ENCODE measurements around the gene DENND1B. TPM values are rescaled to one million over a fixed set of nuclear protein-coding genes. Genes with fewer than 3 reads are reported as not detected.
"Not testable (repeated sequence)": the region's sequence is repeated elsewhere in the genome, so short reads cannot be mapped to it uniquely, and the experiment has no call there.

The DENND1B gene
- total RNA-seq, 2 experiments from 2014 or later, result 11.8 to 13.3 TPM

DNA sequence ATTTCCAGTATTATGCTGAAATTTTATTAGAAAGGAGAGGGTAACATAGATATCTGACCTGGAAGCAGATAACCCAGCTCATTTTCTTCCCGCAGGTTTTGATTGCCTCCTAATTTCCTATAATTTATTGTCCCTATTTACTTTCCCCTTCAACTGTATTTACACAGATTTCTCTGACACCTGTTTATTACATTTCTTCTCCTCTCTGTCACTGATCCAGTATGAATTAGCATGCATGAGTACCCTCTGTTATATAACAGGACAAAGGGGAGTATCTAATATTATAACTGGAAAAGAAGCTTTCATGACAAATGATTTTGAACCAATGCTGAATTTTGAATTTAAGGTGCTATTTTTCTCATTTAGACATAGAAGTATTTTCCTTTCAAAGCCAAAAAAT, 37.4 kb downstream of the DENND1B start:
- H3K27me3 Mint-ChIP-seq, result no peaks in the 10 kb centered on the region
- peaks cover 14% of the 10 kb centered on the region for H3K36me3 Mint-ChIP-seq
- no peak overlapping the region for H3K4me3 Mint-ChIP-seq
- peaks cover 6% of the 10 kb centered on the region for H3K9me3 Mint-ChIP-seq
- no peak overlapping the region for H3K27ac Mint-ChIP-seq
- no peak for DNase-seq
- H3K4me1 Mint-ChIP-seq, result peaks cover 28% of the 10 kb centered on the region

DNA sequence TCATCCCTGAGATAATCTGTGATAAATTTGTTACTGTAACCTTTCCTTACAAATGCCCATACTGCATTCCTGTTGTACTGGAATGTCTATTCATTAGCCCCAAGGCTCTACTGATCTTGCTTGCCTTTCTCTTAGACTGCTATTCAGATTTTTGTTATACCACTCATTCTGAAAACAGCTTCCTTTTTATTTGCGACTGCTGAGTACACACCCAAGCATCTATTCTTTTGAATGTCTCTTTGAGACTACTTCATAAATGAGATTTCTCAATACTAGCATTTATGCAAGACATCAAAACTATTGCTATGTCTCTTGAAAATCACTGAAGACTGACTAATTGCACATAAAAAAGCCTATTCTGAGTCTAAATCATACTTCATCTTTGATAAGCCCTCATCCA, 38.6 kb downstream of the DENND1B start:
- peaks cover 31% of the 10 kb centered on the region for H3K4me1 Mint-ChIP-seq
- H3K9me3 Mint-ChIP-seq, result peaks cover 6% of the 10 kb centered on the region
- H3K36me3 Mint-ChIP-seq, result peaks cover 23% of the 10 kb centered on the region
- no peak for DNase-seq
- H3K27ac Mint-ChIP-seq, result no peak overlapping the region
- H3K27me3 Mint-ChIP-seq, result no peaks in the 10 kb centered on the region
- H3K4me3 Mint-ChIP-seq, result no peak overlapping the region

DNA sequence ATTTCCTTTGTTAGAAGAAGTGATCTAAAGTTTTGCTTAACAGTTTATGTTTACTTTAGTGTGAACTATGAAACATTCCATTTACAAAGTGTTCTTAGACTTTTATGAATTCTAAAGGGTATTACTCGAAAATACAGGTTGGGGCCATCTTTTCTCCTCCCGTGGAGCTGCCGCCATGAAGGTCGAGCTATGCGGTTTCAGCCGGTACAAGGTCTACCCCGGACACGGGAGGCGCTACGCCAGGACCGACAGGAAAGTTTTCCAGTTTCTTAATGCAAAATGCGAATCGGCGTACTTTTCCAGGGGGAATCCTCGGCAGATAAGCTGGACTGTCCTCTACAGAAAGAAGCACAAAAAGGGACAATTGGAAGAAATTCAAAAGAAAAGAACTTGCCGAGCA, 39.8 kb downstream of the DENND1B start:
- H3K9me3 Mint-ChIP-seq, result peaks cover 6% of the 10 kb centered on the region
- peaks cover 29% of the 10 kb centered on the region for H3K4me1 Mint-ChIP-seq
- no peak for DNase-seq
- no peak overlapping the region for H3K4me3 Mint-ChIP-seq
- no peaks in the 10 kb centered on the region for H3K27me3 Mint-ChIP-seq
- H3K27ac Mint-ChIP-seq, result no peak overlapping the region
- H3K36me3 Mint-ChIP-seq, result peaks cover 25% of the 10 kb centered on the region

DNA sequence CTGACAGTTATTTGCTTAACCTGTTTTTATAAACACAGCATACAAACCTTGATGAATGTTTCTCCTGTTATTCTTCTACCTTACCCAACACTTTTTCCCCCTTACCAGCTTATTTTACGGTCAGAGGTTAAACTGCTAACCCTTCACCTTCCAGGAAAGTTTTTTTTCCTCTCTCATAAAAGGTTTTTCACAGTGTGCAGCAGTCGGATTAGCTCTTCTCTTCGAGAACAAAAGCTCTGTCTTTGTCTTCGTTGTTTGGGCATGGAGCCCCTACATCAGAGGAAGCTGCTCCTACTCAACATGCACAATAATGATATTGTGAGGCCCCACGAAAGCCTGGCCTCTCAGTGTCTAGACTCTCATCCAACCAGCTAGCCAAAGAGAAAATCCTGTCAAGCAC, 42.0 kb downstream of the DENND1B start:
- DNase-seq, result no peak
- Mint-ChIP-seq H3K9me3 (peaks cover 6% of the 10 kb centered on the region), H3K4me3 (no peak overlapping the region), H3K27ac (no peak overlapping the region), H3K27me3 (no peaks in the 10 kb centered on the region), H3K4me1 (peaks cover 10% of the 10 kb centered on the region), H3K36me3 (peaks cover 32% of the 10 kb centered on the region)

DNA sequence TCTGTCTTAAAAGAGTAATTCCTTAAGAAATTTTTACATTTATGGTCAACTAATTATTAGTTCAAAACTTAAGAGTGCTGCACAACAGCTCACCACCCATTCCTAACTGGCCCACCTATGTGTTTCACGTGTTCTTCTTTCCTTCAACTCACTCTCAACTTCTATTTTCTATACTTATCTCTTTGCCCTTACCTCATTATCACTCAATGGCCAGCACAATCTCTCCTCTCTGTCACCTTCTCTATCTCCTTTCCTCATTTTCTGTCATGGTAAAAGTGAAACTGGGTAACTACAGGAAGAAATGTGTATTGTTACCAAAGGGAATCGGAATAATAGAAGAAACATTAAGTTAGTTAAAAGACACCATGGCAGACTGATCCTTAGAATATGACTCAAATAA, 43.1 kb downstream of the DENND1B start:
- Mint-ChIP-seq H3K4me3 (no peak overlapping the region), H3K4me1 (peaks cover 5% of the 10 kb centered on the region), H3K9me3 (peaks cover 10% of the 10 kb centered on the region), H3K27ac (no peak overlapping the region), H3K36me3 (peaks cover 36% of the 10 kb centered on the region), H3K27me3 (no peaks in the 10 kb centered on the region)
- no peak for DNase-seq

DNA sequence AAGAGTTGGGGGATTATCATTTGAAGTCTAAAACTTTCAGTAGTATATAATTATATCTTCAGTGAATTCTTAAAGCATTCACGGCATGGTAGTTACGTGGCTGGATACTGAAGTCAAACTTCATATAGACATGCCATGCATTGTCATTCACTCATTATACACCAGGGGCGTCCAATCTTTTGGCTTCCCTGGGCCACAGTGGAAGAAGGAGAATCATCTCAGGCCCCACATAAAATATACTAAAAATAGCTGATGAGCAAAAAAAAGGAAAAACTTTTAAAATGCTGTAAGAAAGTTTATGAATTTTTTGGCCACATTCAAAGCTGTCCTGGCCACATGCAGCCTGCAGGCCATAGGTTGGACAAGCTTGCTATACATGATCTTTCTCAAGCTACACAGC, 43.8 kb downstream of the DENND1B start:
- no peaks in the 10 kb centered on the region for H3K27me3 Mint-ChIP-seq
- H3K4me1 Mint-ChIP-seq, result peaks cover 5% of the 10 kb centered on the region
- H3K4me3 Mint-ChIP-seq, result no peak overlapping the region
- peaks cover 39% of the 10 kb centered on the region for H3K36me3 Mint-ChIP-seq
- no peak for DNase-seq
- H3K27ac Mint-ChIP-seq, result no peak overlapping the region
- peaks cover 13% of the 10 kb centered on the region for H3K9me3 Mint-ChIP-seq

DNA sequence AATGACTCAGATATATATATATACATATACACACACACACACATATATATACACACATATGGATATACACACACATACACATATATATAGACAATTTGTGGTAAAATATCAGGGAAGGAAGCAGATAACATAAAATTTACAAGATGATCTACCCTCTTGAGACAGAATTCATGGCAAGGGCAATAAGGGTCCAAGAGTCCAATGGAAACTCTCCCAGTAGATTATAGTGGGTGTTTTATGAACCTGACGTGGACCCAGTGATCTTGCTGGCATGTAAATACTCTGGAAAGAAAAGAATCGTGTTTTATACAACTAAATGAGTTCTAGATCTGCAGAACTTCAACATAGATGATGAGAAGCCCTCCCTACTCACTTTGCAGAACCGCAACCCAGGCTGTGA, 49.3 kb downstream of the DENND1B start:
- no peaks in the 10 kb centered on the region for H3K27me3 Mint-ChIP-seq
- peaks cover 30% of the 10 kb centered on the region for H3K9me3 Mint-ChIP-seq
- no peak for DNase-seq
- no peak overlapping the region for H3K27ac Mint-ChIP-seq
- no peak overlapping the region for H3K4me3 Mint-ChIP-seq
- no peaks in the 10 kb centered on the region for H3K4me1 Mint-ChIP-seq
- H3K36me3 Mint-ChIP-seq, result peaks cover 38% of the 10 kb centered on the region

DNA sequence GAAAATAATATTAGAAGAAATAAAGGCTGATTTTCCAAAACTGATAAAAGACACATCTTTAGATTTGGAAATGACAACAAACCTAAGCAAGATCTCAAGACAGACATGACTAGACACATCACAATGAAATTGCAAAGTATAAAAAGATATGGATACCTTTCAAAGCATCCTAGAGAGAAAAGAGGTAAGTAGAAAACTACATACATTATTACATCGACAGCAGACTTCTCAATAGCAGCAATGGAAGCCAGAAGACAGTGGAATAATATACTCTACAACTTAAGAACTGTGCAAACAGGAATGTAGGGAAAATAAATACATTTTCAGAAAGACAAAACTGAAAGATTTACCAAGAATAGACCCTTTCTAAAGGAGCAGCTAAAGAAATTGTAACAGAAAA, 50.2 kb downstream of the DENND1B start:
- Mint-ChIP-seq H3K4me3 (no peak overlapping the region), H3K27ac (no peak overlapping the region), H3K9me3 (peaks cover 30% of the 10 kb centered on the region), H3K4me1 (no peaks in the 10 kb centered on the region), H3K36me3 (peaks cover 38% of the 10 kb centered on the region), H3K27me3 (no peaks in the 10 kb centered on the region)
- no peak for DNase-seq

DNA sequence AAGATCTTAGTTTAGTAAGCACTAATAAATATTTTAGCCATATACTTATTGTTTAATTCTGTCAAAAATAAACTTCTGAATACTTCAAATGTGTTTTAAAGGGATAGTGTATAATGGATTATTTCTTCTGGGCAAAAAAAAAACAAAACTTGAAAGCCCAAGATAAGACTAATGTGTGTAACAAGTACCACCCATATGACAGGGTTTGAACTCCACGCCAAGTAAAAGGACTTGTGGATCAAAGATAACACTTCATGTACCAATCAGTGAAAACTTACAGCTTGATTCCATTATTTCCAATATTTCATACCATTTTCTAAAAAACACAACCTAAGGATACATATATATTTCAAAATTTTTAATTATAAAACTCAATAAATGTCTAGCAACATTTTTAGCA, 59.5 kb downstream of the DENND1B start:
- DNase-seq, result no peak
- Mint-ChIP-seq H3K9me3 (no peaks in the 10 kb centered on the region), H3K27ac (no peak overlapping the region), H3K4me1 (no peaks in the 10 kb centered on the region), H3K27me3 (no peaks in the 10 kb centered on the region), H3K36me3 (peaks cover 1% of the 10 kb centered on the region), H3K4me3 (no peak overlapping the region)

DNA sequence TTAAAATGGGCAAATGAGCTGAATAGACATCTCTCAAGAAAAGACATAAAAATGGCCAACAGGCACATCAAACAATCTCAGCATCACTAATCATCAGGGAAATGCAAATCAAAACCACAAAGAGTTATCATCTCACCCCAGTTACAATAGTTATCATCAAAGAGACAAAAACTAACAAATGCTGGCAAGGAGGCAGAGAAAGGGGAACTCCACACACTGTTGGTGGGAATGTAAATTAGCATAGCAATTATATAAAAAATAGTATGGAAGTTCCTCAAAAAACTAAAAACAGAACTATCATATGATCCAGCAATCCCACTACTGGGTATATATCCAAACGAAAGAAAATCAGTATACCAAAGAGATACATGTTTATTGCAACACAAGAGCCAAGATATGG, 68.7 kb downstream of the DENND1B start:
- no peak overlapping the region for H3K4me3 Mint-ChIP-seq
- no peaks in the 10 kb centered on the region for H3K27me3 Mint-ChIP-seq
- H3K9me3 Mint-ChIP-seq, result peaks cover 5% of the 10 kb centered on the region
- DNase-seq, result no peak
- peaks cover 11% of the 10 kb centered on the region for H3K36me3 Mint-ChIP-seq
- peaks cover 3% of the 10 kb centered on the region for H3K4me1 Mint-ChIP-seq
- H3K27ac Mint-ChIP-seq, result no peak overlapping the region

DNA sequence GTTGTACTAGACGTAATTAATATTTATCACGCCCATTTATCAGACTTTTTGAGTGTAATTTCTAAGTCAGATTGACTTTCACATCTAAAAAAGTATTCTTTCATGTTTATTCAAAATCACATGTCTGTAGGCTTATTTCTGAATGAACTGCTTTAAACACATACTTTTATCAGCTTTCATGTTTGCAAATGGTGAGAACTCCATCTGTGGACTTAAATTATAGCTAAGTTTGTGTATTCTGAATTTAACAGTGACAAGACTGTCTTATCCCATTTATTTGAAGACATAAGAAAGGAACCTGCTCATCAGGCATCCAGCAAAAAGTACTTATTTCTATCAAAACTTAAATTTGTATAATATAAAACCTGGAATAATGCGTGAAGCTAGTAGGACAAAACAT, 69.3 kb downstream of the DENND1B start:
- H3K4me3 Mint-ChIP-seq, result no peak overlapping the region
- H3K27me3 Mint-ChIP-seq, result no peaks in the 10 kb centered on the region
- peaks cover 8% of the 10 kb centered on the region for H3K9me3 Mint-ChIP-seq
- H3K4me1 Mint-ChIP-seq, result peaks cover 3% of the 10 kb centered on the region
- H3K27ac Mint-ChIP-seq, result no peak overlapping the region
- DNase-seq, result no peak
- peaks cover 15% of the 10 kb centered on the region for H3K36me3 Mint-ChIP-seq

DNA sequence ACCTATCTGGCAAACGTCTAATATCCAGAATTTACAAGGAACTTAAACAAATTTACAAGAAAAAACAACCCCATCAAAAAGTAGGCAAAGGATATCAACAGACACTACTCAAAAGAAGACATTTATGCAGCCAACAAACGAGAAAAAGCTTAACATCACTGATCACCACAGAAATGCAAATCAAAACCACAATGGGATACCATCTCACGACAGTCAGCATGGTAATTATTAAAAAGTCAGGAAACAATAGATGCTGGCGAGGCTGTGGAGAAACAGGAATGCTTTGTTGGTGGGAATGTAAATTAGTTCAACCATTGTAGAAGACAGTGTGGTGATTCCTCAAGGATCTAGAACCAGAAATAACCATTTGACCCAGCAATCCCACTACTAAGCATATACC, 74.6 kb downstream of the DENND1B start:
- H3K27me3 Mint-ChIP-seq, DNase-seq, H3K27ac Mint-ChIP-seq, H3K4me3 Mint-ChIP-seq: not testable (repeated sequence)
- peaks cover 12% of the 10 kb centered on the region for H3K4me1 Mint-ChIP-seq
- H3K9me3 Mint-ChIP-seq, result peaks cover 14% of the 10 kb centered on the region
- H3K36me3 Mint-ChIP-seq, result peaks cover 15% of the 10 kb centered on the region

DNA sequence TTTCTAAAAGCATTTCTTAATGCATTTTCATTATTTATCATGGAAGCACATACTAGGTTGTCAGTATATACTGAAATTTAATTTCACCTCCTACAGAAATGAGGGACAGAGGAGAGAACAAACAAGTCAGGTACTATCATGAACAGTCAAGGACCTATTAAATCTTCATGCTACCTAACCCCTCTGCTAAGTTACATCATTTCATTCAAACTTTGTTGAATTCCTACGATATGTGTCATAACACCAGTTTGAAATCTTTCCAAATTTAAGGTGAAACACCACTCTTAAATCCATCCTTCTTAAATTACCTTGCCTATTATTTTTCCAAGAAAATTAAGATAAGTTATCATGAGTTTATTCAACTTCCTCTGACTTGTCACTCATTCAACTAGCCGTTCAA, 78.9 kb downstream of the DENND1B start:
- no peak for DNase-seq
- Mint-ChIP-seq H3K27me3 (no peaks in the 10 kb centered on the region), H3K4me1 (peaks cover 22% of the 10 kb centered on the region), H3K27ac (no peak overlapping the region), H3K36me3 (peaks cover 12% of the 10 kb centered on the region), H3K4me3 (no peak overlapping the region), H3K9me3 (peaks cover 14% of the 10 kb centered on the region)

DNA sequence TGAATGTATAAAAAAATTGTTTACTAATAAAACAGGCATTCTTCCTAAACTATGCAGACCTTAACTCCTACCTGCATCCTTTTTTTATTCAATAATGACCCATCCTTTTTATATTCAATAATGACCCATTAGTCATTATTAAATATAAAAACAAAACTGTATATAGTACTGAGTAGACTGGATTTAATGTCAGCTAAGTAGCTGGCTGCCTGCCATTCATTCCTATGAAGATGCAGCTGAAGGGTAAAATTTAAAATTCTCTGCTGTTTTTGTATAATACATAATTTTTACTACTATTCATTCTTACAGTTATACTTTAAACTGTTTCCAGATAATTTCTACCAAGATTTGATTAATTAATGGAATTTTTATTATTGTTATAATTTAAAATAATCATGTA, 79.3 kb downstream of the DENND1B start:
- H3K4me1 Mint-ChIP-seq, result peaks cover 22% of the 10 kb centered on the region
- peaks cover 9% of the 10 kb centered on the region for H3K36me3 Mint-ChIP-seq
- H3K27me3 Mint-ChIP-seq, result no peaks in the 10 kb centered on the region
- H3K27ac Mint-ChIP-seq, result no peak overlapping the region
- no peak overlapping the region for H3K4me3 Mint-ChIP-seq
- peaks cover 11% of the 10 kb centered on the region for H3K9me3 Mint-ChIP-seq
- DNase-seq, result no peak

DNA sequence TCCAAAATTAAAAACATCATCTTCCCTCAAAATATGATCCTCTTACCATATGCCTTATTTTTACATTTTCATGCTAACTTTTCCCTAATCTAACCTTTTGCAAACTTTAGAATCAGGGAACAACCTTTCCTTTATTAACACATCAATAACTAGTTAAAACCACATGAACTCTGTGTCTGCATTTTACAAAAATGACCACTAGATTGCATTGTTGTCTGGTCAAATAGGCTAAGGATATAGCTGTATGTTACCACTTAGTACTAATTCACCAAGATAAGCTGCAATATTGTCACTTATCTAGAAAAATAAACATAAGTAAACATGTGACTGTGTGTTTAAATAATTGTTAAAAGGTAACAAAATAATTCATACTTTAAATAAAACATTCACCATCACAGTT, 82.3 kb downstream of the DENND1B start:
- no peak for DNase-seq
- Mint-ChIP-seq H3K27ac (no peak overlapping the region), H3K27me3 (no peaks in the 10 kb centered on the region), H3K9me3 (peaks cover 12% of the 10 kb centered on the region), H3K36me3 (peaks cover 17% of the 10 kb centered on the region), H3K4me3 (no peak overlapping the region), H3K4me1 (peaks cover 15% of the 10 kb centered on the region)

DNA sequence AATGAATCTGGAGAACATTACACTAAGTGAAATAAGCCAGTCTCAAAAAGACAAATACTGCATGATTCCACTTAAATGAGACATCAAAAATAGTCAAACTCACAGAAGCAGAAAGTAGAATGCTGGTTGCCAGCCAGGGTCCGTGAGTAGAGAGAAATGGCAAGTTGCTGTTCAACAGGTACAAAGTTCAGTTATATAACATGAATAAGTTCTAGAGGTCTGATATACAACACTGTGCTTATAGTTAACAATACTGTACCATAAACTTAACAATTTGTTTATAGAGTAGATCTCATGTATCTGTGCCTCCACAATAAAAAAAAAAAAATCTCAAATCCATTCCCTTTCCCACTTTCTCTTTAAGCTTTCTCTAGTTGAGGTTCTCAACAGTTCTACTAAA, 83.5 kb downstream of the DENND1B start:
- DNase-seq, result no peak
- peaks cover 12% of the 10 kb centered on the region for H3K9me3 Mint-ChIP-seq
- no peaks in the 10 kb centered on the region for H3K27me3 Mint-ChIP-seq
- H3K4me3 Mint-ChIP-seq, result no peak overlapping the region
- peaks cover 11% of the 10 kb centered on the region for H3K4me1 Mint-ChIP-seq
- no peak overlapping the region for H3K27ac Mint-ChIP-seq
- H3K36me3 Mint-ChIP-seq, result peaks cover 17% of the 10 kb centered on the region

DNA sequence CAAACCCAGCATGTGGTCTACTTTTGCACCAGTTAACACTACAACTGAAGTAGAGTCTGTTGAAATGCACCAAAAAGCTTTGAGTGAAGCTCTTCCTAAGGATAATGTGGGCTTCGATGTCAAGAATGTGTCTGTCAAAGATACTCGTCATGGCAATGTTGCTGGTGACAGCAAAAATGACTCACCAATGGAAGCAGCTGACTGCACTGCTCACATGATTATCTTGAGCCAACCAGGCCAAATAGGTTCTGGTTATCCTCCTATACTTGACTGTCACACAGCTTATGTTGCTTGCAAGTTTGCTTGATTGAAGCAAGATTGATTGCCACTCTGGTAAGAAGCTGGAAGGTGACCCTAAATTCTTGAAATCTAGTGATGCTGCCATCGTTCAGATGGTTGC, 85.2 kb downstream of the DENND1B start:
- Mint-ChIP-seq H3K4me3 (no peak overlapping the region), H3K9me3 (peaks cover 12% of the 10 kb centered on the region), H3K27ac (no peak overlapping the region), H3K4me1 (peaks cover 15% of the 10 kb centered on the region), H3K36me3 (peaks cover 17% of the 10 kb centered on the region), H3K27me3 (no peaks in the 10 kb centered on the region)
- DNase-seq, result no peak
